ENCODE measurements around the gene JPH2. TPM values are rescaled to one million over a fixed set of nuclear protein-coding genes. Genes with fewer than 3 reads are reported as not detected.

The JPH2 gene
- total and polyA plus RNA-seq, 9 donors = 0.48 to 27.4 (median 3.0) TPM

GRCh38 chr20:44087857-44088120 lies 99.2 kb downstream of the JPH2 start:
- no peaks in the 10 kb centered on the region for H3K4me1 ChIP-seq (ENCODE audit: insufficient read depth)
- intact Hi-C loops (cut with DNase I) = loop anchor here in 3 of 4 donors (10.0 kb wide), 2 partner anchors 553 to 643 kb away; no protein-coding TSS in a partner anchor
- H3K36me3 ChIP-seq = no peaks in the 10 kb centered on the region
- DNase-seq = no peak
- H3K4me3 ChIP-seq = no peak overlapping the region
- TF ChIP-seq CTCF (IDR thresholded peaks at IDR 0.05) (no peak), EP300 (IDR thresholded peaks at IDR 0.05) (no peak), POLR2A (IDR thresholded peaks at IDR 0.05) (no peak)
- H3K9me3 ChIP-seq = no peaks in the 10 kb centered on the region
- no peaks in the 10 kb centered on the region for H3K27me3 ChIP-seq
- H3K27ac ChIP-seq = no peak overlapping the region
- WGBS, 3 donors = 77 to 87% (median 80%) methylated on average over 4 of the region's 4 CpGs

- no peak overlapping the region for H3K4me3 ChIP-seq
- no peak for DNase-seq
- H3K27me3 ChIP-seq = no peaks in the 10 kb centered on the region
- H3K4me1 ChIP-seq (ENCODE audit: insufficient read depth) = no peaks in the 10 kb centered on the region
- no peak overlapping the region for H3K27ac ChIP-seq
- no peaks in the 10 kb centered on the region for H3K9me3 ChIP-seq
- intact Hi-C loops (cut with DNase I) = loop anchor here in 3 of 4 donors (10.0 kb wide), 2 partner anchors 552 to 642 kb away; no protein-coding TSS in a partner anchor
- TF ChIP-seq POLR2A (IDR thresholded peaks at IDR 0.05) = no peak
- no peak for TF ChIP-seq EP300 (IDR thresholded peaks at IDR 0.05)
- no peak for TF ChIP-seq CTCF (IDR thresholded peaks at IDR 0.05)
- H3K36me3 ChIP-seq = no peaks in the 10 kb centered on the region
- WGBS, 3 donors = 61 to 72% (median 67%) methylated on average over 15 of the region's 15 CpGs
Measured at GRCh38 chr20:44087051-44087856, 99.7 kb downstream of the JPH2 start.

- H3K9me3 ChIP-seq = no peaks in the 10 kb centered on the region
- H3K27ac ChIP-seq = no peak overlapping the region
- no peak overlapping the region for H3K4me3 ChIP-seq
- intact Hi-C loops (cut with DNase I) = loop anchor here in 3 of 4 donors (10.0 kb wide), 2 partner anchors 551 to 641 kb away; no protein-coding TSS in a partner anchor
- no peaks in the 10 kb centered on the region for H3K27me3 ChIP-seq
- TF ChIP-seq POLR2A (IDR thresholded peaks at IDR 0.05) (no peak), EP300 (IDR thresholded peaks at IDR 0.05) (no peak), CTCF (IDR thresholded peaks at IDR 0.05) (no peak)
- 75 to 88% (median 82%) methylated on average over 17 of the region's 17 CpGs for WGBS, 3 donors
- peaks cover 1% of the 10 kb centered on the region for H3K4me1 ChIP-seq (ENCODE audit: insufficient read depth)
- DNase-seq = no peak
- no peaks in the 10 kb centered on the region for H3K36me3 ChIP-seq
Measured at GRCh38 chr20:44085616-44086434, 101.2 kb downstream of the JPH2 start.

GRCh38 chr20:44084891-44085290 lies 102.1 kb downstream of the JPH2 start:
- no peak overlapping the region for H3K27ac ChIP-seq
- H3K4me3 ChIP-seq = no peak overlapping the region
- H3K36me3 ChIP-seq = no peaks in the 10 kb centered on the region
- H3K4me1 ChIP-seq (ENCODE audit: insufficient read depth) = peaks cover 1% of the 10 kb centered on the region
- WGBS, 3 donors = 89 to 93% (median 92%) methylated on average over 7 of the region's 7 CpGs
- H3K27me3 ChIP-seq = no peaks in the 10 kb centered on the region
- DNase-seq = no peak
- TF ChIP-seq EP300 (IDR thresholded peaks at IDR 0.05) (no peak), CTCF (IDR thresholded peaks at IDR 0.05) (no peak), POLR2A (IDR thresholded peaks at IDR 0.05) (no peak)
- intact Hi-C loops (cut with DNase I) = loop anchor here (5.0 to 10.0 kb wide), 4 partner anchors 333 to 640 kb away; no protein-coding TSS in a partner anchor
- no peaks in the 10 kb centered on the region for H3K9me3 ChIP-seq
